ENCODE data around the gene GRIK4. TPM values are rescaled to one million over a fixed set of nuclear protein-coding genes. Genes with fewer than 3 reads are reported as not detected.

GRIK4 gene
- total and polyA plus RNA-seq, 11 donors, result 0.04 to 0.45 (median 0.12) TPM; not detected in 6

DNA sequence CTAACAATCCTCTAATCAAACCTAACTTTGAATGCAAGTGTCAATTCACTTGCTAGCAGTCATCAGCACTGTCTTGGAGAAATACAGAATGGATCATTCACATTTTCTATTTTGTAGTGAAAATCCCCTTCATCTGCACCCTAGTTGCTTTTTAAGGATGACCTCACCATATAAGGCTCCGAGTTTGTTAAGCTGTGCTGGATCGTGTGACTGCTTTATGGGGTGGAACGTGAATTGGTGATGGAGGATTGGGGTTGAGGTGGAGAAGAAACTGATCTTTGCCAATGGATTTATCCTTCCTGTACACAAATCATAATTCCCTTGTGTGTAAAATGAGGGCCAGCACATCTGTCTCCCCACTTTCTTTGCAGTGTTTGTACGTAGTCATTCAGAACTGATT, 426.7 kb downstream of the GRIK4 start:
- no peaks in the 10 kb centered on the region for H3K36me3 ChIP-seq
- no peak for ATAC-seq
- peaks cover 0 to 38% (median 0%) of the 10 kb centered on the region in 9 donors for H3K27me3 ChIP-seq
- no peak for DNase-seq
- no peak overlapping the region for H3K27ac ChIP-seq
- TF ChIP-seq, protein P1, sequence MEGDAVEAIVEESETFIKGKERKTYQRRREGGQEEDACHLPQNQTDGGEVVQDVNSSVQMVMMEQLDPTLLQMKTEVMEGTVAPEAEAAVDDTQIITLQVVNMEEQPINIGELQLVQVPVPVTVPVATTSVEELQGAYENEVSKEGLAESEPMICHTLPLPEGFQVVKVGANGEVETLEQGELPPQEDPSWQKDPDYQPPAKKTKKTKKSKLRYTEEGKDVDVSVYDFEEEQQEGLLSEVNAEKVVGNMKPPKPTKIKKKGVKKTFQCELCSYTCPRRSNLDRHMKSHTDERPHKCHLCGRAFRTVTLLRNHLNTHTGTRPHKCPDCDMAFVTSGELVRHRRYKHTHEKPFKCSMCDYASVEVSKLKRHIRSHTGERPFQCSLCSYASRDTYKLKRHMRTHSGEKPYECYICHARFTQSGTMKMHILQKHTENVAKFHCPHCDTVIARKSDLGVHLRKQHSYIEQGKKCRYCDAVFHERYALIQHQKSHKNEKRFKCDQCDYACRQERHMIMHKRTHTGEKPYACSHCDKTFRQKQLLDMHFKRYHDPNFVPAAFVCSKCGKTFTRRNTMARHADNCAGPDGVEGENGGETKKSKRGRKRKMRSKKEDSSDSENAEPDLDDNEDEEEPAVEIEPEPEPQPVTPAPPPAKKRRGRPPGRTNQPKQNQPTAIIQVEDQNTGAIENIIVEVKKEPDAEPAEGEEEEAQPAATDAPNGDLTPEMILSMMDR (IDR thresholded peaks at IDR 0.05), result no peak
- no peaks in the 10 kb centered on the region for H3K9me3 ChIP-seq
- no peak overlapping the region for H3K4me3 ChIP-seq
- intact Hi-C loops (cut with DNase I), result loop anchor here in 5 of 10 donors (5.0 to 10.0 kb wide), 3 partner anchors 177 to 259 kb away; no protein-coding TSS in a partner anchor
- WGBS, 4 donors, result 50 to 65% (median 61%) methylated on average over 3 to 4 of the region's 4 CpGs
- no peaks in the 10 kb centered on the region for H3K4me1 ChIP-seq

DNA sequence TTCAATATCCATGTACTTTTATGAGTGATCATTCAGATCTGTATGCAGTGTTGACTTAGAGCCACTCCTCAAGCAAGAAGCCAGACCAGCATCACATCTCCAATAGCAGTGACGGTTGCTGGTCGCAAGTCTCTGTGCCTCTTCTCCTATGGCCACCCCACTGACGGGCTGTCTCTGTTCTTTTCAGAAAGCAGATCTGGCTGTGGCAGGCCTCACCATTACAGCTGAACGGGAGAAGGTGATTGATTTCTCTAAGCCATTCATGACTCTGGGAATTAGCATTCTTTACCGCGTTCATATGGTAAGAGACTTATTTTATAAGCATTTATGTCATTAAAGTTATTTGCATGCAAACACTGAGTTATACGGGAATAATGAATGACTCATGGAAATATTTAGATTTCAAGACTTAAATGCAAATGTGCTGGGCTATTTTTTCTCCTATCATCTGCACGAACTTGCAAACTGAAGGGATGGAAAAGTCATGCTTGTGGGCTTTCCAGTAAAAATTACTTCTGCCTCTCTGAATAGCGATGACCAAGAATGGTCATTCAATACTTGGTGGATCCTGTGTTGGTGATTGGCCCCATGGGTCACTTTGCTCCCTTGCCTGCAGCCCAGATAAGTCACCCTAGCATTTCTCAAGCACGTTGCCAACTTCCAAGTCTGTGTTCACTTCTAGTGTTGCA, 428.8 kb downstream of the GRIK4 start:
- H3K4me3 ChIP-seq, result no peak overlapping the region
- peaks cover 0 to 25% (median 0%) of the 10 kb centered on the region in 9 donors for H3K27me3 ChIP-seq
- ATAC-seq, result no peak
- no peak overlapping the region for H3K27ac ChIP-seq
- no peaks in the 10 kb centered on the region for H3K4me1 ChIP-seq
- DNase-seq, result no peak
- TF ChIP-seq, protein P1 (IDR thresholded peaks at IDR 0.05), result no peak
- no peak for TF ChIP-seq POLR2A (IDR thresholded peaks at IDR 0.05)
- intact Hi-C loops (cut with DNase I), result loop anchor here in 2 of 10 donors (10.0 kb wide), 2 partner anchors 174 to 256 kb away; no protein-coding TSS in a partner anchor
- WGBS, 4 donors, result 80 to 88% (median 87%) methylated on average over 10 of the region's 10 CpGs
- peaks cover 0 to 14% (median 5%) of the 10 kb centered on the region in 12 donors for H3K9me3 ChIP-seq
- H3K36me3 ChIP-seq, result no peaks in the 10 kb centered on the region

DNA sequence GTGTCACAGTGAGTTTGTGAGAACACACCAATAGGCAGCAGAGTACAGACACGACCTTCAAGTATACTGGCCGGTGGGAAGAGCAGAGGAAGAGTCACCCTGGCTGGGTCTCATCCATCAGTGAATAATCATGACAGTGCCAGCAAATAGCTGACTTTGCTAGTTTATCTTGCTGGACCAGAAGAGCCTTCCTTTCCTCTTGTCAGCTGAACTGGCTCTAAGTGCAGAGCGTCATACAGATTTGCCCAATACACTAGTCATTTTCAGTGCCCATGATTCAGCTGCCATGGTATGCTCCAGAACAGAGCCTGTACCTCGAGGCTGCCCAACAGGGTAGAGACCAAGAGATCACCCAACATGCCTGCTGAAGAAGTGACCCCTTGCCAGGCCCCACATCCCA, 429.5 kb downstream of the GRIK4 start:
- peaks cover 0 to 14% (median 5%) of the 10 kb centered on the region in 12 donors for H3K9me3 ChIP-seq
- ATAC-seq (no peak), DNase-seq (no peak)
- no peaks in the 10 kb centered on the region for H3K36me3 ChIP-seq
- H3K27me3 ChIP-seq, result peaks cover 0 to 25% (median 0%) of the 10 kb centered on the region in 9 donors
- H3K27ac ChIP-seq, result no peak overlapping the region
- no peaks in the 10 kb centered on the region for H3K4me1 ChIP-seq
- no peak overlapping the region for H3K4me3 ChIP-seq
- TF ChIP-seq, protein P1 (IDR thresholded peaks at IDR 0.05), result no peak
- WGBS, 4 donors, result 65 to 81% (median 72%) methylated on average over 3 to 4 of the region's 4 CpGs
- intact Hi-C loops (cut with DNase I), result loop anchor here in 2 of 10 donors (10.0 kb wide), 2 partner anchors 174 to 256 kb away; no protein-coding TSS in a partner anchor

DNA sequence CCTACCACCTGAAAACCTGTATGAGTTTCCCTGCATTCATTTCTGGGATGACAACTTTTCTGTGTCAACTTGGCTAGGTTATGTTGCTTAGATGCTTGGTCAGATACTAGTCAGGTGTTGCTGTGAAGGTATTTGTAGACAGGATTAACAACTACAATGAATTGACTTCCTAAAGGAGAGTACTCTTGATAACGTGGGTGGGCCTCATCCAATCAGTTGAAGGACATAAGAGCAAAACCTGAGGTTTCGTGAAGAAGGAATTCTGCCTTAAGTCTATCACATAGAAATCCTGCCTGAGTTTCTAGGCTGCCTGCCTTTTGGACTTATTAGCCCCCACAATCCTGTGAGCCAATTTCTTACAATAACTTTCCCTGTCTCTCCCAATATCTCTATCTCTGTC, 431.2 kb downstream of the GRIK4 start:
- Histone ChIP-seq H3K27ac (no peak overlapping the region), H3K9me3 (peaks cover 0 to 14% (median 5%) of the 10 kb centered on the region in 12 donors), H3K4me3 (no peak overlapping the region), H3K4me1 (no peaks in the 10 kb centered on the region), H3K36me3 (no peaks in the 10 kb centered on the region), H3K27me3 (peaks cover 0 to 36% (median 2%) of the 10 kb centered on the region in 9 donors)
- ATAC-seq (no peak), DNase-seq (no peak)
- TF ChIP-seq, protein P1 (IDR thresholded peaks at IDR 0.05), result no peak
- no peak for TF ChIP-seq POLR2A (IDR thresholded peaks at IDR 0.05)
- intact Hi-C loops (cut with DNase I), result loop anchor here in 2 of 10 donors (10.0 kb wide), 2 partner anchors 172 to 258 kb away; no protein-coding TSS in a partner anchor
- 73 to 90% (median 82%) methylated on average over 2 of the region's 2 CpGs for whole genome bisulfite sequencing, 4 donors
